ENCODE data around the gene TCEAL3.
"Not testable (repeated sequence)": the region's sequence is repeated elsewhere in the genome, so short reads cannot be mapped to it uniquely, and the experiment has no call there.

The TCEAL3 gene

DNA sequence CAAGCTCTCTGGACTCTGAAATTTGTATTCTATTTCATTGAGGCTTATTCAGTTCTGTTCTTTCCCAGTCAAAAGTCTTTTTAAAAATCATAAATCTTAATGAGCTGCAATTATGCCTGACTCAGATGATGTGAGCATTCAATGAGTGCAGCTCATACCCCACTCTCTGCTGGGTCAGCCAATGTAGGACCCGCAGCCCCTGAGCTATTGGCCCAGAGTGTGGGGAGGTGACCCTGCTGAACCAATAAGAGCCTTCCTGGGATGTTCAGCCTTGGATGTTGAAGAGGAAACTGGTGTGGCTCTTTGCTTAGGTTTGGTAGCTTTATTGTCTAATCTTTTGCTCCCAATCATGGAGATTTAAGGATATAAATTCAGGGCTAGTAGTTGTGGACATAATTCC lies 34.6 kb upstream of the TCEAL3 start:
- TF ChIP-seq, protein P1, sequence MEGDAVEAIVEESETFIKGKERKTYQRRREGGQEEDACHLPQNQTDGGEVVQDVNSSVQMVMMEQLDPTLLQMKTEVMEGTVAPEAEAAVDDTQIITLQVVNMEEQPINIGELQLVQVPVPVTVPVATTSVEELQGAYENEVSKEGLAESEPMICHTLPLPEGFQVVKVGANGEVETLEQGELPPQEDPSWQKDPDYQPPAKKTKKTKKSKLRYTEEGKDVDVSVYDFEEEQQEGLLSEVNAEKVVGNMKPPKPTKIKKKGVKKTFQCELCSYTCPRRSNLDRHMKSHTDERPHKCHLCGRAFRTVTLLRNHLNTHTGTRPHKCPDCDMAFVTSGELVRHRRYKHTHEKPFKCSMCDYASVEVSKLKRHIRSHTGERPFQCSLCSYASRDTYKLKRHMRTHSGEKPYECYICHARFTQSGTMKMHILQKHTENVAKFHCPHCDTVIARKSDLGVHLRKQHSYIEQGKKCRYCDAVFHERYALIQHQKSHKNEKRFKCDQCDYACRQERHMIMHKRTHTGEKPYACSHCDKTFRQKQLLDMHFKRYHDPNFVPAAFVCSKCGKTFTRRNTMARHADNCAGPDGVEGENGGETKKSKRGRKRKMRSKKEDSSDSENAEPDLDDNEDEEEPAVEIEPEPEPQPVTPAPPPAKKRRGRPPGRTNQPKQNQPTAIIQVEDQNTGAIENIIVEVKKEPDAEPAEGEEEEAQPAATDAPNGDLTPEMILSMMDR (IDR thresholded peaks at IDR 0.05; ENCODE audit: low read depth, low read length) = no peak

GRCh38 chrX:103584596-103584995 lies 23.2 kb upstream of the TCEAL3 start:
- no peak overlapping the region for H3K4me3 ChIP-seq (ENCODE audit: low read depth, low read length)

More for the DNA sequence above, 34.6 kb upstream of the TCEAL3 start:
- H3K4me3 ChIP-seq (ENCODE audit: low read depth, low read length) = no peak overlapping the region

GRCh38 chrX:103585411-103586313 lies 22.1 kb upstream of the TCEAL3 start, which contains the start of gene TCEAL4:
TSS of gene TCEAL4 (plus strand) at chrX:103585515. CDS start at chrX:103586676, 1,161 bp downstream.
- TF ChIP-seq, protein P1 (IDR thresholded peaks at IDR 0.05; ENCODE audit: low read depth, low read length) = no peak
- peak within 1 kb of the TSS; percentile 72 for H3K4me3 ChIP-seq (ENCODE audit: low read depth, low read length)

More at GRCh38 chrX:103584596-103584995, 23.2 kb upstream of the TCEAL3 start:
- TF ChIP-seq, protein P1 (IDR thresholded peaks at IDR 0.05; ENCODE audit: low read depth, low read length) = no peak

- H3K4me3 ChIP-seq (ENCODE audit: low read depth, low read length) = peak overlapping the region; percentile 72
- TF ChIP-seq, protein P1 (IDR thresholded peaks at IDR 0.05; ENCODE audit: low read depth, low read length) = no peak
These were observed 21.5 kb upstream of the TCEAL3 start for GRCh38 chrX:103586314-103586646.

DNA sequence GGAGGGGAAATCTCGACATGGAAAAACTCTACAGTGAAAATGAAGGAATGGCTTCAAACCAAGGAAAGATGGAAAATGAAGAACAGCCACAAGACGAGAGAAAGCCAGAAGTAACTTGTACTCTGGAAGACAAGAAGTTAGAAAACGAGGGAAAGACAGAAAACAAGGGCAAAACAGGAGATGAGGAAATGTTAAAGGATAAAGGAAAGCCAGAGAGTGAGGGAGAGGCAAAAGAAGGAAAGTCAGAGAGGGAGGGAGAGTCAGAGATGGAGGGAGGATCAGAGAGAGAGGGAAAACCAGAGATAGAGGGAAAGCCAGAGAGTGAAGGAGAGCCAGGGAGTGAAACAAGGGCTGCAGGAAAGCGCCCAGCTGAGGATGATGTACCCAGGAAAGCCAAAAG lies 21.1 kb upstream of the TCEAL3 start:
- TF ChIP-seq, protein P1 (IDR thresholded peaks at IDR 0.05; ENCODE audit: low read depth, low read length) = no peak
- H3K4me3 ChIP-seq (ENCODE audit: low read depth, low read length) = peak overlapping the region; percentile 72

DNA sequence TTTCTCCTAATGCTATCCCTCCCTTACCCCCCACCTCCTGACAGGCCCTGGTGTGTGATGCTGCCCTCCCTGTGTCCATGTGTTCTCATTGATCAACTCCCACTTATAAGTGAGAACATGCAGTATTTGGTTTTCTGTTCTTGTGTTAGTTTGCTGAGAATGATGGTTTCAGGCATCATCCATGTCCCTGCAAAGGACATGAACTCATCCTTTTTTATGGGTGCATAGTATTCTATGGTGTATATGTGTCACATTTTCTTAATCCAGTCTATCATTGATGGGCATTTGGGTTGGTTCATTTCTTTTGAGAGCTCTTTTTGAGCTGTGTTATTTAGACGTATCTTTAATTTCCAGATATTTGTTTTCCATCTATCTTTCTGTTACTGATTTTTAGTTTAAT lies 15.5 kb upstream of the TCEAL3 start:
- H3K4me3 ChIP-seq (ENCODE audit: low read depth, low read length) = not testable (repeated sequence)

GRCh38 chrX:103595202-103595601 lies 12.6 kb upstream of the TCEAL3 start:
- H3K4me3 ChIP-seq (ENCODE audit: low read depth, low read length) = not testable (repeated sequence)

DNA sequence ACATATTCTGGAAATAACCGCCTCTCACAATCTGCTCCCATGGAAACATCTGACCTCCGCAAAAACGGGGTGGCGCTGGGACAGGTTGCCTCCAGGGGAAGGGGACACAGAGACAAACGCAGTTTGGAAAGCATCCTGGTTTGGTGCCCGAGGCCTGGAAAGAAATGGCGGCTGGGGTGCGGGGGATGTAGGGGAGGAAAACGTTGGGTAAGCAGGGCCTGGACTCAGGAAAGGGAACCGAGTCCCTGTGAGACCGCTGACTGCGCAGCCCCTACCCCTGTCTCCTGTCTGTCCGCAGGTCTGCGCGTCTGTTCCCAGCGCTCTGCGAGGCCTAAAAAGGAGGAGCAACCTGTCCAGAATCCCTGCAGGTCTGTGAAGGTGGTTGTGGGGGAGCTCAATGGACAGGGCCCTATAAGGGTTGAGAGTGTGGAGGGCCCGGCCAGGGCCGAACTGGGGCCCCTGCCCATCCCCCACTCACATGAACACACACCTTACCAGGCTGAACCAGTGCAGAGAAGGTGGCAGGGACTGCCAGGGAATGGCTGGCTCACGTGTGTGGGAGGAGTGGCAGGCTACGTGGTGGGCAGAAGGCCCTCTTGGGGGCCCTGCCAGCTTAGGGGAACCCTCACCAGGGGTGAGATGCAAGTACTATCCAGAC lies 672 bp downstream of the TCEAL3 start:
- TF ChIP-seq, protein P1 (IDR thresholded peaks at IDR 0.05; ENCODE audit: low read depth, low read length) = no peak
- peak overlapping the region; percentile 70 for H3K4me3 ChIP-seq (ENCODE audit: low read depth, low read length)
